ENCODE measurements around the gene DIPK1A. TPM values are rescaled to one million over a fixed set of nuclear protein-coding genes. Genes with fewer than 3 reads are reported as not detected.

Gene DIPK1A
- total RNA-seq, 1 experiment from 2014 or later = 3.8 TPM

- H4K8ac ChIP-seq (replicated peaks; ENCODE audit: insufficient read length, low read depth, low read length) = no peak overlapping the region
These were observed 28.8 kb upstream of the DIPK1A start for GRCh38 chr1:92989936-92990583.

More at GRCh38 chr1:92989936-92990583, 28.8 kb upstream of the DIPK1A start:
- Mint-ChIP-seq H3K9me3 (no peaks in the 10 kb centered on the region), H3K27ac (peak overlapping the region in 1 of 3 experiments; percentile 16; a peak in 1 of 7 replicates), H3K4me1 (peaks cover 2 to 5% of the 10 kb centered on the region in 2 experiments; a peak in 2 of 4 replicates), H3K36me3 (ENCODE audit: insufficient read depth in 1 of 3, low read depth in 3 of 3) (no peaks in the 10 kb centered on the region), H3K27me3 (ENCODE audit: low read depth) (no peaks in the 10 kb centered on the region; the same call in 1 of the 2 replicates), H3K4me3 (no peak overlapping the region)
- Histone ChIP-seq H3K56ac (ENCODE audit: insufficient read length, low read depth, low read length) (no peak overlapping the region), H3K23me2 (ENCODE audit: insufficient read length, low read depth, low read length, poor library complexity, severe bottlenecking) (no peaks in the 10 kb centered on the region), H3K18ac (ENCODE audit: insufficient read length, low read depth, low read length) (no peak overlapping the region), H2BK5ac (ENCODE audit: insufficient read length, low read length) (no peak overlapping the region), H3K4ac (ENCODE audit: low read depth, low read length) (no peak overlapping the region), H2AK5ac (ENCODE audit: insufficient read length, low read length) (no peak overlapping the region), H3K9me3 (ENCODE audit: control insufficient read depth, low read depth, low read length) (no peaks in the 10 kb centered on the region), H2BK15ac (ENCODE audit: low read depth, low read length) (no peak overlapping the region), H3K4me2 (ENCODE audit: insufficient read depth, insufficient read length, low read length) (no peak overlapping the region), H3K79me1 (ENCODE audit: insufficient read depth, low read depth, low read length, poor library complexity, severe bottlenecking) (no peaks in the 10 kb centered on the region), H3T11ph (ENCODE audit: low read length) (no peak overlapping the region), H3K79me2 (ENCODE audit: insufficient read depth, low read length) (no peaks in the 10 kb centered on the region), H2AFZ (ENCODE audit: low read length) (no peak overlapping the region), H2BK12ac (ENCODE audit: insufficient read length, low read depth, low read length) (no peak overlapping the region), H3K27me3 (ENCODE audit: insufficient read depth, low read length) (no peaks in the 10 kb centered on the region), H3K9ac (ENCODE audit: extremely low read depth, insufficient read length, low read length) (no peak overlapping the region), H3K4me1 (ENCODE audit: insufficient read depth, low read length) (no peaks in the 10 kb centered on the region), H4K91ac (ENCODE audit: insufficient read length, low read depth, low read length) (no peak overlapping the region), H3K14ac (ENCODE audit: insufficient read depth, low read length) (no peak overlapping the region), H2BK120ac (ENCODE audit: low read depth, low read length, poor library complexity, severe bottlenecking) (no peak overlapping the region), H3K23ac (ENCODE audit: insufficient read length, low read depth, low read length) (no peak overlapping the region), H2BK20ac (ENCODE audit: low read depth, low read length, poor library complexity, severe bottlenecking) (no peak overlapping the region), H3K27ac (ENCODE audit: insufficient read length, low read depth, low read length) (no peak overlapping the region), H4K5ac (ENCODE audit: insufficient read length, low read depth, low read length) (no peak overlapping the region), H4K20me1 (ENCODE audit: control insufficient read depth, insufficient read depth, insufficient read length) (no peaks in the 10 kb centered on the region)
- no peak for DNase-seq
- TF ChIP-seq, protein P1, sequence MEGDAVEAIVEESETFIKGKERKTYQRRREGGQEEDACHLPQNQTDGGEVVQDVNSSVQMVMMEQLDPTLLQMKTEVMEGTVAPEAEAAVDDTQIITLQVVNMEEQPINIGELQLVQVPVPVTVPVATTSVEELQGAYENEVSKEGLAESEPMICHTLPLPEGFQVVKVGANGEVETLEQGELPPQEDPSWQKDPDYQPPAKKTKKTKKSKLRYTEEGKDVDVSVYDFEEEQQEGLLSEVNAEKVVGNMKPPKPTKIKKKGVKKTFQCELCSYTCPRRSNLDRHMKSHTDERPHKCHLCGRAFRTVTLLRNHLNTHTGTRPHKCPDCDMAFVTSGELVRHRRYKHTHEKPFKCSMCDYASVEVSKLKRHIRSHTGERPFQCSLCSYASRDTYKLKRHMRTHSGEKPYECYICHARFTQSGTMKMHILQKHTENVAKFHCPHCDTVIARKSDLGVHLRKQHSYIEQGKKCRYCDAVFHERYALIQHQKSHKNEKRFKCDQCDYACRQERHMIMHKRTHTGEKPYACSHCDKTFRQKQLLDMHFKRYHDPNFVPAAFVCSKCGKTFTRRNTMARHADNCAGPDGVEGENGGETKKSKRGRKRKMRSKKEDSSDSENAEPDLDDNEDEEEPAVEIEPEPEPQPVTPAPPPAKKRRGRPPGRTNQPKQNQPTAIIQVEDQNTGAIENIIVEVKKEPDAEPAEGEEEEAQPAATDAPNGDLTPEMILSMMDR (conservative IDR thresholded peaks at IDR 0.05) = no peak
- WGBS (ENCODE audit: extremely low coverage, insufficient read length, low lambda C conversion rate) = no CpG with 5 or more reads among the region's 6 CpGs

Measured in H9 (cell line).